SK-MEL-5 (cell line): ENCODE measurements around the gene MPZL3. TPM values are rescaled to one million over a fixed set of nuclear protein-coding genes. Genes with fewer than 3 reads are reported as not detected.
"Not testable (repeated sequence)": the region's sequence is repeated elsewhere in the genome, so short reads cannot be mapped to it uniquely, and the experiment has no call there.

Source experiments
- DNase-seq: peaks from one replicate; pipeline ENCODE4 v3.0.0-alpha.2; 2016; ENCODE audit warnings: low read depth, low spot score
- in situ Hi-C: cut with HindIII; loops from 2 replicates; pipeline ENCODE4 v1.10.0; 2016; ENCODE audit warnings: low sequenced_read_pairs, high pct_unique_total_duplicates, low pct_unique_long_range_greater_than_20kb
- total RNA-seq: library from RNA; depleted of rRNA; stranded (reverse); fragments of >200 nt; shearing (Covaris generic); gene quantifications from 2 replicates; pipeline ENCODE4 v1.2.3, GENCODE V29; 2014

Gene MPZL3
- total RNA-seq, 1 experiment from 2014 or later, result not detected

GRCh38 chr11:118205606-118206378, 46.4 kb downstream of the MPZL3 start:
- in situ Hi-C loops, result no loop called here
- DNase-seq, result no peak

- in situ Hi-C loops, result no loop called here
- DNase-seq, result no peak
Measured at GRCh38 chr11:118202599-118203422, 49.4 kb downstream of the MPZL3 start.

- DNase-seq, result no peak
- in situ Hi-C loops, result no loop called here
Measured at GRCh38 chr11:118201966-118202365, 50.2 kb downstream of the MPZL3 start.

GRCh38 chr11:118200901-118201680, 51.1 kb downstream of the MPZL3 start:
- no peak for DNase-seq
- in situ Hi-C loops, result no loop called here

GRCh38 chr11:118200497-118200896, 51.7 kb downstream of the MPZL3 start:
- in situ Hi-C loops, result no loop called here
- no peak for DNase-seq

GRCh38 chr11:118199135-118199534, 53.0 kb downstream of the MPZL3 start:
- in situ Hi-C loops, result no loop called here
- DNase-seq, result no peak

- DNase-seq, result peak; percentile 64
- in situ Hi-C loops, result no loop called here
Measured at GRCh38 chr11:118198370-118198769, 53.8 kb downstream of the MPZL3 start.

- in situ Hi-C loops, result no loop called here
- DNase-seq, result peak; percentile 87
Measured at GRCh38 chr11:118194835-118195627, 57.1 kb downstream of the MPZL3 start.

GRCh38 chr11:118193910-118194566, 58.1 kb downstream of the MPZL3 start:
- peak; percentile 27 for DNase-seq
- in situ Hi-C loops, result no loop called here

- DNase-seq, in situ Hi-C loops: not testable (repeated sequence)
Measured at GRCh38 chr11:118192817-118193216, 59.3 kb downstream of the MPZL3 start.

- DNase-seq, in situ Hi-C loops: not testable (repeated sequence)
Measured at GRCh38 chr11:118190942-118191506, 61.1 kb downstream of the MPZL3 start.

GRCh38 chr11:118186346-118187107, 65.6 kb downstream of the MPZL3 start:
- DNase-seq, result no peak
- in situ Hi-C loops, result no loop called here

GRCh38 chr11:118184784-118185579, 67.2 kb downstream of the MPZL3 start:
- in situ Hi-C loops, result no loop called here
- DNase-seq, result no peak

- in situ Hi-C loops, DNase-seq: not testable (repeated sequence)
Measured at GRCh38 chr11:118183691-118184090, 68.5 kb downstream of the MPZL3 start.

- in situ Hi-C loops, result no loop called here
- DNase-seq, result peak; percentile 53
Measured at GRCh38 chr11:118180300-118180703, 71.9 kb downstream of the MPZL3 start.
